Measurements from ENCODE around the gene KRT14.

DNA sequence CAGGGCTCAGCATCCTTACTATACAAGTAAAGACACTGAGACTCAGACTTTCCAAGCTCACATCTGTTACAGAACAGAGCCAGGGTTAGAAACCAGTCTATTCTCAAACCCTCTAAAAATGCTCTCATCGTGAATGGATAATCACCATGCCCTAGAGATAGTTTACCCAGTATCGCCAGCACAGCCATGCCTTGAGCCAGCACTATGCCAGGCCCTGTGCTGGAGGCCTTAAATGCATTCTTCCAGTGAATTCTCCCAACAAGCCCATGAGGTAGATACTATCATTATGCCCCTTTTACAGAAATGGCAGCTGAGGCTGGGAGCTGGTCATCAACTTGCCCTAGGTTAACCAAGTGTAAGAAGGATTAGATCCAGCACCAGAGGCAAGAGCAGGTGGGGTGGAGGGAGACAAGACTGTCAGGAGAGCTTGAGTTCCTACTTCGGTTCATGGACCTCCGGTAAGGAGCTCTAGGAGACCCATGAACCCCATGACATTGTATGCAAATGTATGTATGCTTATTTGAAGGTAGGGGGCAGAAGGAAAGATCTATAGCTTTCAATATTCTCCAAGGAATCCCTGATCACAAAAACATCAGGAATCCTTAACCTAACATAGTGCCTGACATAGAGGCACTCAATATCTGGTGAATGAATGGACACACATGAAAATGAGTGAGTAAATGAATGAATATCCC is 5.2 kb downstream of the KRT14 start:
- TF ChIP-seq, protein P1, sequence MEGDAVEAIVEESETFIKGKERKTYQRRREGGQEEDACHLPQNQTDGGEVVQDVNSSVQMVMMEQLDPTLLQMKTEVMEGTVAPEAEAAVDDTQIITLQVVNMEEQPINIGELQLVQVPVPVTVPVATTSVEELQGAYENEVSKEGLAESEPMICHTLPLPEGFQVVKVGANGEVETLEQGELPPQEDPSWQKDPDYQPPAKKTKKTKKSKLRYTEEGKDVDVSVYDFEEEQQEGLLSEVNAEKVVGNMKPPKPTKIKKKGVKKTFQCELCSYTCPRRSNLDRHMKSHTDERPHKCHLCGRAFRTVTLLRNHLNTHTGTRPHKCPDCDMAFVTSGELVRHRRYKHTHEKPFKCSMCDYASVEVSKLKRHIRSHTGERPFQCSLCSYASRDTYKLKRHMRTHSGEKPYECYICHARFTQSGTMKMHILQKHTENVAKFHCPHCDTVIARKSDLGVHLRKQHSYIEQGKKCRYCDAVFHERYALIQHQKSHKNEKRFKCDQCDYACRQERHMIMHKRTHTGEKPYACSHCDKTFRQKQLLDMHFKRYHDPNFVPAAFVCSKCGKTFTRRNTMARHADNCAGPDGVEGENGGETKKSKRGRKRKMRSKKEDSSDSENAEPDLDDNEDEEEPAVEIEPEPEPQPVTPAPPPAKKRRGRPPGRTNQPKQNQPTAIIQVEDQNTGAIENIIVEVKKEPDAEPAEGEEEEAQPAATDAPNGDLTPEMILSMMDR (IDR thresholded peaks at IDR 0.05) = no peak
- TF ChIP-seq POLR2AphosphoS5 (IDR thresholded peaks at IDR 0.05; ENCODE audit: low read depth, low read length) = no peak
- TF ChIP-seq, protein P2, sequence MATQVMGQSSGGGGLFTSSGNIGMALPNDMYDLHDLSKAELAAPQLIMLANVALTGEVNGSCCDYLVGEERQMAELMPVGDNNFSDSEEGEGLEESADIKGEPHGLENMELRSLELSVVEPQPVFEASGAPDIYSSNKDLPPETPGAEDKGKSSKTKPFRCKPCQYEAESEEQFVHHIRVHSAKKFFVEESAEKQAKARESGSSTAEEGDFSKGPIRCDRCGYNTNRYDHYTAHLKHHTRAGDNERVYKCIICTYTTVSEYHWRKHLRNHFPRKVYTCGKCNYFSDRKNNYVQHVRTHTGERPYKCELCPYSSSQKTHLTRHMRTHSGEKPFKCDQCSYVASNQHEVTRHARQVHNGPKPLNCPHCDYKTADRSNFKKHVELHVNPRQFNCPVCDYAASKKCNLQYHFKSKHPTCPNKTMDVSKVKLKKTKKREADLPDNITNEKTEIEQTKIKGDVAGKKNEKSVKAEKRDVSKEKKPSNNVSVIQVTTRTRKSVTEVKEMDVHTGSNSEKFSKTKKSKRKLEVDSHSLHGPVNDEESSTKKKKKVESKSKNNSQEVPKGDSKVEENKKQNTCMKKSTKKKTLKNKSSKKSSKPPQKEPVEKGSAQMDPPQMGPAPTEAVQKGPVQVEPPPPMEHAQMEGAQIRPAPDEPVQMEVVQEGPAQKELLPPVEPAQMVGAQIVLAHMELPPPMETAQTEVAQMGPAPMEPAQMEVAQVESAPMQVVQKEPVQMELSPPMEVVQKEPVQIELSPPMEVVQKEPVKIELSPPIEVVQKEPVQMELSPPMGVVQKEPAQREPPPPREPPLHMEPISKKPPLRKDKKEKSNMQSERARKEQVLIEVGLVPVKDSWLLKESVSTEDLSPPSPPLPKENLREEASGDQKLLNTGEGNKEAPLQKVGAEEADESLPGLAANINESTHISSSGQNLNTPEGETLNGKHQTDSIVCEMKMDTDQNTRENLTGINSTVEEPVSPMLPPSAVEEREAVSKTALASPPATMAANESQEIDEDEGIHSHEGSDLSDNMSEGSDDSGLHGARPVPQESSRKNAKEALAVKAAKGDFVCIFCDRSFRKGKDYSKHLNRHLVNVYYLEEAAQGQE (IDR thresholded peaks at IDR 0.05; ENCODE audit: insufficient read depth in 1 of 2, low read depth in 2 of 2, low read length in 1 of 2) = no peak
- TF ChIP-seq SIN3A (IDR thresholded peaks at IDR 0.05; ENCODE audit: borderline replicate concordance, insufficient read depth, low read depth, low read length) = no peak

Measured in Panc1 (cell line).